Astrocyte (in vitro differentiated cells and primary cell): ENCODE data around the gene NECAP2.

Experiments used
- CTCF ChIP-seq: IDR thresholded peaks from 2 replicates; pipeline ENCODE4 v1.5.1; 2011; ENCODE audit warnings: low read depth, mild to moderate bottlenecking, inconsistent platforms, low read length, moderate library complexity; ENCODE audit not compliant: insufficient read depth
- EZH2 ChIP-seq: IDR thresholded peaks from 2 replicates; pipeline ENCODE4 v1.6.1; 2012; ENCODE audit warnings: mild to moderate bottlenecking, low read length, inconsistent platforms; ENCODE audit not compliant: insufficient read depth

DNA sequence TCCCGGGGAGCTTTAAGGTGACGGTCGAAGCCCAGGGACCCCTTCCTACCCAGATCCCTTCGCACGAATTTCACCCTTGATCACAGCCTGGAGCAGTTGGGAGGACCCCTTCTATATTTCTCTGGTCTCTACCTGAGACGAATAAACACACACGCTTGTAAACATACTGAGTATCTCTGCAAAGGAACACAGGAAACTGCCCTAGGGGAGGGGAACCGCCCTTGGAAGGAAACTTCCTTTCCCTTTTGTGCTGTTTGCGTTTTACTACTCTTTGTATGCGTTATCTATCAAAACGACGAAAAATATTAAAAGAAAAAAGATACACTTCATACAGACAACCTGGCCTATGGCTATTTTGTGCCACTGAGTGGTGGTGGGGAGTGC, 750 bp downstream of the NECAP2 start:
- no peak for TF ChIP-seq CTCF
- TF ChIP-seq EZH2, result no peak
